Mesothelial cell of epicardium (in vitro differentiated cells): ENCODE measurements around the gene VPS45. TPM values are rescaled to one million over a fixed set of nuclear protein-coding genes. Genes with fewer than 3 reads are reported as not detected.

Source experiments
- DNase-seq, 2 experiments: peaks; one replicate each; pipeline ENCODE4 v3.0.0; 2021; ENCODE audit warnings: low spot score in 2 of 2; ENCODE audit not compliant: unreplicated experiment in 2 of 2
- H3K27ac Mint-ChIP-seq: 2 replicates; pipeline ENCODE4 v1.8.0; 2021; ENCODE audit warnings: mixed read lengths
- H3K27me3 Mint-ChIP-seq: 2 replicates; pipeline ENCODE4 v1.8.0; 2021; ENCODE audit warnings: low read depth, mixed read lengths
- H3K36me3 Mint-ChIP-seq: 2 replicates; pipeline ENCODE4 v1.8.0; 2021; ENCODE audit warnings: mixed read lengths
- H3K4me1 Mint-ChIP-seq: 2 replicates; pipeline ENCODE4 v1.8.0; 2021; ENCODE audit warnings: mixed read lengths
- H3K4me3 Mint-ChIP-seq: 2 replicates; pipeline ENCODE4 v1.8.0; 2021; ENCODE audit warnings: mild to moderate bottlenecking, moderate library complexity, mixed read lengths
- H3K9me3 Mint-ChIP-seq: 2 replicates; pipeline ENCODE4 v1.8.0; 2021; ENCODE audit warnings: mixed read lengths
- total RNA-seq: library from RNA; stranded (reverse); gene quantifications from 3 replicates; pipeline ENCODE4 v1.2.1, GENCODE V29; 2021
- TF ChIP-seq, protein P1 (sequence below): fragments of 200-600 bp; sonication (generic); IDR thresholded peaks from one replicate; pipeline ENCODE4 v1.5.0; 2021; ENCODE audit warnings: antibody characterized with exemption; ENCODE audit not compliant: unreplicated experiment

The VPS45 gene
- total RNA-seq, 1 donor from 2014 or later: 56.5 TPM

DNA sequence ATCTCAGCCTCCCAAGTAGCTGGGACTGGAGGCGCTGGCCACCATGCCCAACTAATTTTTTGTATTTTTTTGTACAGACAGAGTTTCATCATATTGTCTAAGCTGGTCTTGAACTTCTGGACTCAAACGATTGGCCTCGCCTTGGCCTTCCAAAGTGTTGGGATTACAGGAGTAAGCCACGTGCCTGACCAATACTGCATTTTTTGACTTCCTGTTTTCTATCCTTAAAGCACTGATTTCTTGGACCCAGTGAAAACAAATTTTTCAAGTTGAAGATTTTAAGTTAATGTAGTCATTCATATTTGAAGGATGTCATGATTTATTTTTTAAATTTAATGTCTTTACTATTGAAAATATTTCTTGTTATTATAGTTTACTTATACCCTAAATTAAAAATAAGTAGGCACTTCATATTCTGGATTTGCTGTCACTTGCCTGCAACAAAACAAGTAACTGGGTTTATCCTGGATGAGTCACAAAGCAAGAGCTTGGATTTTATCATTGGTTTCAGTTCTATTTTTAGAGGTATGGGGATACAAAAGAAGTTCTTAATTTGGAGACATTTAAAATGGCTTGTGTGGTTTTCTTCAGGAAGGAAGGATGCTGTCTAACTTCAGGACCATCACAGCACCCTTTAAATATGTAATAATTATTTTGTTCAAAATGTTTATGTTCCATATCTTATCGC is 2.2 kb upstream of the VPS45 start:
- DNase-seq: no peak
- Mint-ChIP-seq H3K27me3 (no peaks in the 10 kb centered on the region), H3K9me3 (no peaks in the 10 kb centered on the region), H3K4me3 (no peak overlapping the region), H3K4me1 (peaks cover 42% of the 10 kb centered on the region), H3K27ac (peak overlapping the region; percentile 70), H3K36me3 (peaks cover 6% of the 10 kb centered on the region)
- TF ChIP-seq, protein P1, sequence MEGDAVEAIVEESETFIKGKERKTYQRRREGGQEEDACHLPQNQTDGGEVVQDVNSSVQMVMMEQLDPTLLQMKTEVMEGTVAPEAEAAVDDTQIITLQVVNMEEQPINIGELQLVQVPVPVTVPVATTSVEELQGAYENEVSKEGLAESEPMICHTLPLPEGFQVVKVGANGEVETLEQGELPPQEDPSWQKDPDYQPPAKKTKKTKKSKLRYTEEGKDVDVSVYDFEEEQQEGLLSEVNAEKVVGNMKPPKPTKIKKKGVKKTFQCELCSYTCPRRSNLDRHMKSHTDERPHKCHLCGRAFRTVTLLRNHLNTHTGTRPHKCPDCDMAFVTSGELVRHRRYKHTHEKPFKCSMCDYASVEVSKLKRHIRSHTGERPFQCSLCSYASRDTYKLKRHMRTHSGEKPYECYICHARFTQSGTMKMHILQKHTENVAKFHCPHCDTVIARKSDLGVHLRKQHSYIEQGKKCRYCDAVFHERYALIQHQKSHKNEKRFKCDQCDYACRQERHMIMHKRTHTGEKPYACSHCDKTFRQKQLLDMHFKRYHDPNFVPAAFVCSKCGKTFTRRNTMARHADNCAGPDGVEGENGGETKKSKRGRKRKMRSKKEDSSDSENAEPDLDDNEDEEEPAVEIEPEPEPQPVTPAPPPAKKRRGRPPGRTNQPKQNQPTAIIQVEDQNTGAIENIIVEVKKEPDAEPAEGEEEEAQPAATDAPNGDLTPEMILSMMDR: no peak

DNA sequence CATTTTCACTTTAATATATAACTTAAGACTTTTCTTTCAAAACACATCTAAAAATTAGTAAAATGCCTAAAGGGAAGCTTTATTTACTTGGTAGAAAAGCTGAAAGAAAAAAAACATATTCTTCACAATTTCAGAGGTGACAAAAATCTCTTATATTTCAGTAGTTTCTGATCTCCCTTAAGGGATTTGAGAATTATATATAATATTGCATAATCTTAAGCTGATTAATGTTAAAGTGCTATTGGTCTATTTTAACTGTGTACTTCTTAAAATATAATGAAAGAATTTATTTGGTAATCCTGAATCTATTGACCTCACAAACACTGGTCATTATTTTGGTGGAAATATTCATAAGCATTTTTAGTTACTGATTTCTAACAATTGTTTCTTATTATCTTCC is 1.2 kb upstream of the VPS45 start:
- TF ChIP-seq, protein P1: no peak
- DNase-seq: no peak
- H3K4me1 Mint-ChIP-seq: peaks cover 41% of the 10 kb centered on the region
- H3K9me3 Mint-ChIP-seq: no peaks in the 10 kb centered on the region
- H3K27ac Mint-ChIP-seq: peak overlapping the region; percentile 99
- peak overlapping the region; percentile 93 for H3K4me3 Mint-ChIP-seq
- peaks cover 6% of the 10 kb centered on the region for H3K36me3 Mint-ChIP-seq
- no peaks in the 10 kb centered on the region for H3K27me3 Mint-ChIP-seq

DNA sequence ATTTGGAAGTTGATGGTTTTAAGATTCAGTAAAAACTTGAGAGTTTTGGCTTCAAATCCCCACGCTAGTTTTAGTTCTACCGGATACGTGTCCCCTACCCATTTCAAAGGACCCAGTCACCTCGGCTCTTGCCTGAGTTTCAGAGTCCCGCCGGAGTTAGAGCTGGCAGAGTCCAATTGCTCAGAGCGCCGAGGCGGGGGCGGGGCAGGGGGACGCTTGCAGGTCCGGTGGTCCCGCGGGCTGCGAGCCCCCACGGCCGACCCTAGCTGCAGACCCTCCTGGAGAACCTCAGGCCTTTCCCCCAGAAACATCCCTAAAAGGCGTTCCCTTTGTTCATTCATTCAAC is 765 bp upstream of the VPS45 start:
- DNase-seq: peak; percentile 30 to 71
- H3K4me1 Mint-ChIP-seq: peaks cover 36% of the 10 kb centered on the region
- H3K4me3 Mint-ChIP-seq: peak overlapping the region; percentile 93
- no peaks in the 10 kb centered on the region for H3K9me3 Mint-ChIP-seq
- H3K27ac Mint-ChIP-seq: peak overlapping the region; percentile 99
- H3K27me3 Mint-ChIP-seq: no peaks in the 10 kb centered on the region
- TF ChIP-seq, protein P1: no peak
- peaks cover 7% of the 10 kb centered on the region for H3K36me3 Mint-ChIP-seq

DNA sequence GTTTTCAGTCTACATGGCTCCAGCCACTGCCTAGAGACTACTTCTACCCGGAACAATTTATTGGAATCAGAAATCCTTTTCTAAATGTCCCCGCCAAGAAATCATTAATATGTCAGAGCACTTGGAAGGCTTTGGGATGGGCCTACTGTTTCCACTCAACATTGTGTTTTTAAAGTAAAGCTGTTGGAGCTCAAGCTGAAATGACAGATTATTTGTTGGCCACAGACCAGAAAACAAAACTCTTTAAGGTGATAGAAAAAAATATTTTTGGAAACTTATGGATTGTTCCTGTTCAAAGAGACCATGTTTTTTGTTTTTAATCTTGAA is 496 bp downstream of the VPS45 start:
- Mint-ChIP-seq H3K4me3 (peak overlapping the region; percentile 93), H3K4me1 (peaks cover 31% of the 10 kb centered on the region), H3K36me3 (peaks cover 14% of the 10 kb centered on the region), H3K27me3 (no peaks in the 10 kb centered on the region), H3K9me3 (no peaks in the 10 kb centered on the region), H3K27ac (peak overlapping the region; percentile 99)
- no peak for DNase-seq
- TF ChIP-seq, protein P1: no peak

DNA sequence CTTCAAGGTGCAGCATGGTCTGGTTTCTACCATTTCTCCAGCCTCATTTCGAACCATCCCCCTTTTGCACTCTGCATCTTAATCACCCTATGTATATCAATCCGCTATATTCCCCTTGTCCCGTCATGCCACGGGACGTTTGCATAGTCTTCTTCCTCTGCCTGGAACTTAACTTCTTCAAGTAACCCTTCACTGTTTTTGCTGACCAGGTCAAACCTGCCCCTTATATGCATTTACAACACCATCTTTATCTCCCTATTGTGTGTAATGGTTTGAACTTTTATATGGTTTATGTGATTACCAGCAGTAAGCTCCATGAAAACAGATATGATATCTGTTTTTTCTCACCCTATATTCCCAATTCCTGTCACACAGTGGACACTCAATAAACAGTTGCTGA is 2.3 kb downstream of the VPS45 start:
- Mint-ChIP-seq H3K4me3 (no peak overlapping the region), H3K9me3 (no peaks in the 10 kb centered on the region), H3K4me1 (peaks cover 31% of the 10 kb centered on the region), H3K27ac (no peak overlapping the region), H3K27me3 (no peaks in the 10 kb centered on the region), H3K36me3 (peaks cover 19% of the 10 kb centered on the region)
- no peak for DNase-seq
- TF ChIP-seq, protein P1: no peak

DNA sequence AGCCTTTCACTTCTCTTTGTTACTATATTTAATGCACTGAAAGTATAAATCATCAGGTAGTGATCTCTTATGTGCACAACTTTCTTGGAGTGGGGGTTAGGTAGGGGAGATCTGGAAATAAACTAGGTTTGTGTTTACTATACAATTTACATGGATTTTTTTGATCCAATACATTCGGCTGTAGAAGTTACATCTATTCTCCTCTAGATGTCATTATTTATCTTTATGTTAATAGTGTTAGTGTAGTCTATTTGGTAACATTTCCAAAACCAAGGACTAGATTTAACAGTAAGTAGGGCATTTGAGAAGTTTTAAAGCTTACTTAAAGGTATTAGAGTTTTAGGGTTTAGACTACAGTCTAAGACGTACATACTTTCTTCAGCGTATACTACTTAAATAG is 5.4 kb downstream of the VPS45 start:
- Mint-ChIP-seq H3K4me3 (no peak overlapping the region), H3K27ac (no peak overlapping the region), H3K36me3 (peaks cover 29% of the 10 kb centered on the region), H3K9me3 (no peaks in the 10 kb centered on the region), H3K27me3 (no peaks in the 10 kb centered on the region), H3K4me1 (peaks cover 19% of the 10 kb centered on the region)
- TF ChIP-seq, protein P1: no peak
- DNase-seq: no peak
